Fibroblast of skin of left quadriceps (primary cell): ENCODE measurements around the gene ABTB2.

Source experiments
- DNase-seq, 2 experiments: peaks; one replicate each; pipeline ENCODE4 v3.0.0-alpha.2; 2013; ENCODE audit warnings: low read depth in 2 of 2

Gene ABTB2

DNA sequence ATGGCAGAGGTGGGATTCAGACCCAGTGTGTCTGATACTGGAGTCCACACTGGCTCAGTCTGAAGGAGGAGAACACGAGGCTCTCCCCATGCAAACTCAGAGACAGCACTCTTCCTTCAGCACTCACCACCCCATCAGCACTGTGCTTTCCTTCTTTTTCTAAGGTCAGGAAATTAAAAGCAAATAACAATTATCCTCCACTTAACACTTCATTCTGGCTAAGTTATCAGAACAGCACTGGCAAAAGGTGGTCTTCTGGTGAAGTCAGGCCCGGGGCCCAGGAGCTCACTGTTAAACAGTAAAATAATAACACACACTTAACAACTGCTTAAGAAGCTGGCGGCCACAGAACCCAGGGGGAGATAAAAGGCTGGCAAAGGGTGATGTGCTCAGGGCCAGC is 145.2 kb downstream of the ABTB2 start:
- DNase-seq: no peak

DNA sequence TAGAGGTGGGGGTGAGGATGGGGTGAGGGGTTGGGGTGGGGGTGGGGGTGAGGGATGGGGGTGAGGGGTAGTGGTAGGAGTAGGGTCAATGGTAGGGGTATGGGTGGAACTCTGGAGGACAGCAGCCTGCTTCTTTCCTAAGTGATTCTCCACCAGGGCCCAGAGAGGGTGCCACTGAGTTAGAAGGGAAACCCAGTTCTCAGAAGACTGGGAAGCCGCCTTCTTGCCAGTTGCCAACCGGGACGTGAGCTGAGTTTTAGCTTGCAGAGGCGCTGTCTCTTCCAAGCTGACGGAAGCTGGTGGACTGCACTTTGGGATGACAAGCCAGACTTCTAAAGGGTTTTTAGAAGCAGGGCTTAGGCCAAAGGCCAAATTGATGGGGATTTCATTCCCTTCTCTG is 148.0 kb downstream of the ABTB2 start:
- DNase-seq: no peak

DNA sequence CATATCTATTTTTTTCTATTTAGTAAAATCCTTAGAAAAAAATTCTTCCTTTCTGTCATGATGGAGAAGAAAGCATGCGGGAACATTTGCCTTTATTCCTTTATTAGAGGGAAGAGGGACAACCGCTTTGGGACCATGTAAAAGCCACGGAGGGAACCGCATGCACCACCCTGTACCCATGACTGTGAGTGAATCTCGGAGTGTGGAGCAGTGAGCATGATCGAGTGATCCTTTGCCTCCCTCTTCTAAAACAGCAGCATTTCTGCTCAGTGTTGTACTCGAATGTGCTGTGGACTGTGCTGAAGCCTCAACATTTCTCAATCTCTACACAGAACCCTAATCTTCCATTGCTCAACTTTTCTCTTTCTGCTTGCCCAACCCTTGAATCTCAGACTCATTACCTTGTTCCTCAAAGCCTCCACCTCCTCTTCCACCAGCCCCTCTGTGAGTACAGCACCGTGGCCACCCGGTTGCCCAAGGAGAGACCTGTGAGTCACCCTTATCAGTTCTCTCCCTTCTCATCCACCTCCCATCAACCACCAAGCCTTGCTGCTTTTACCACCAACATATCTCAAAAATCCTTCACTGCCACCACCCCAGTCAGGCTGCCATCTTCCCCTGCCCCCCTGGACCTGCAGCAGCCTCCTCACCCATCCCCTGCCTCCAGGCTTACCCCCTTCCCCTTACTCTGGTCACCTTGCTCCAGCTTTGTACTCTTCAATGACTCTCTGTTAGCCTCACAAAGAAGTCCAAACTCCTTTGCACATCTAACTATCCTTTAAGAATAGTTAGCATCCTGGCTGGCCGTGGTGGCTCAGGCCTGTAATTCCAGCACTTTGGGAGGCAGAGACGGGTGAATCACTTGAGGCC is 149.3 kb downstream of the ABTB2 start:
- no peak for DNase-seq

DNA sequence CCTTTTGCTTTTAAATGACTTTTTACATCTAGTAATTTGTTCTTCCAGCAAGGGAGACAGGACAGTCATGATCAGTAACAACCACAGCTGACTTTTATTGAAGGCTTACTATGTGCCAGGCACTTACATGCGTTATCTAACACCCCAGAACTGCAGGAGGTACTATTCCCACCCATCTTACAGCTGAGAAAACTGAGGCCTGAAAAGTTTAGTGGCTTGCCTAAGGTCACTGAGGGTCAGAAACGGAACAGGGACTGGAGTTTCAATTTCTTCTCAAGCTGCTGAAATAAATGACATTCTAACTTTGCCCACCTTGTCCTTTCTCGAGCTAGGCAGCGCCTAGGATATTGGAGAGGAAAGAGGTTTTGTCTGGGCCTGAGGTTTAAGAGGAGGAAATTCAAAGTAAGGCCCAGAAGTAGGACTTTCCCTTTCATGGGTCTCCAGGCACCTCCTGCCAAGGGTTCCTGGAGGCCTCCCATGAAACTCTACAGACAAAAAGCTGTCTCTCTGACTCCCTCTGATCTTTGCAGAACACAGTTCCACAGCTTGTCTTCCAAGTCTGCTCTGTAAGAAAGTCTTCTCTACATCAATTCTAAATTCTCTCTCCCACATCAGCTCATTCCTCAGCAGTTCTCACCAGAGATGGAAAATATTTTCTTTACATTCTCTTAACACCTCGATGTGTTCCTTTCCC is 150.2 kb downstream of the ABTB2 start:
- no peak for DNase-seq

DNA sequence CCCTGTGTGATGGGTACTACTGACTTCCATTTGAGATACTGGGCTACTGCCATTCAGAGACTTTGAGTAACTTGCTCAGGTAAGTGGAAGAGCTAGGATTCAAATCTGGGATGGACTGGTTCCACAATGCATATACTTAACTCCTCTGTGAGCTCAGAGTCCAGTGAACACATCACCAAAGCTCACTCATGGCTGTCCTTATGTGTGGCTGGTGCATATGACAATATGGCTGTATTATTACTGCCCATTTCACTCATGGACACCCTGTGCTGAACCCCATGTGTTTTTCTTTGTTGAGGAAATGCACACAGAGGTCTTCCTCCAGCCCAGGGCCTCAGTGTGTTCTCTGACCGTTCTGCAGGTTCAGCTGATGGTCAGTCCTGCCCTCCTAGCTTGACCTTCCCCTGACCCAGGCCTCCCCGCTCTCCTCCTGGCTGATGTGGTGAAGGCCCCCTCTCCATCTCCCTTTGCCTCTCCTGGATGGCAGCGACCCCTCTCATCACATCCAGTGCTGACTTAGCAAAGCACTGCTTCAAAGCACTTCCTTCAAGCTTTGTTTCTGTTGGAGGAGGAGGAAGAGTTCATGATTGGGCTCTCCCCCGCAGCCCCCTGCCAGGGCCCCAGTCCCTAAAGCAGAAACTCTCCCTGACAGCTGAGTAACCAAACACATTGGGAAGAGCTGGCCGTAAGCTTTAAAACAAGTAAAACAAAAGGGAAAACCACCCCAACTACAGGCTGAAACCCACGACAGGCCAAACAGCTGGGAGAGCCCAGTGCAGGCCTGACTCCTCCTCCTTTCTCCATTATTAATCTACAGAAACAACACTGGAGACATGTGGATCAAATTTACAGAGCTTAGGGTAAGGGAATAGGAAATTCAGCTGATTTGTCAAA is 151.2 kb downstream of the ABTB2 start:
- DNase-seq: peak; percentile 30

DNA sequence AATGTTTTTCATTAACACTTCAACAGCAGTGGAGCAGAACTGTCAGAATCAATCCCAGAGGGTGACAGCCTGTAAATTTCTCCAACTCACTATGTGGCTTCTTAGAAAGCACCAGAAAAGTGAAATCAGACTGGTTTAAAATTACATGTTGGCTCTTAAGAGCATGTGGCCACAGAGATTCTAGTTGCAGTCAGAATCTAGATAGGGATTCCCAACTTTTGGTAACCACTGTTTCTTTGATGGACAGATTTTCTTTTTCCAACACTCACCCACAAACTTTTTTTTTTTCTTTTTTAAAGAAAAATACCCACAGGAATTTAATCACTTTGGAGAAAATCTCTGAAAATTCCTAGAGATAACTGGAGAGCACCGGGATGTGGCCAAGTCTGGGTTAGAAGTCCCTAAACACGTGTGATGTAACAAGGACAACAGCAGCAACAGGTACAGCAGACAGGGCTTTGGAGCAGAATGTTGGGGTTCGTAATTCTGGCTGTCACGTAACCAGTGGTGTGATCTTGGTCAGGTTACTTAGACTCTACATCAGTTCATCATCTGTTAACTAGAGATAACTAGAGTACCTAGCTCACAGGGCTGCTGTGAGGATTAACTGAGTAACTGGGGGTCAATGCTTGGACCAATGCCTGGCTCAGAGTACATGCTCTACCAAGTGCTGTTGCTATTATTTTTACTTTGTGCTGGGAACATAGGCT is 152.3 kb downstream of the ABTB2 start:
- DNase-seq: no peak

DNA sequence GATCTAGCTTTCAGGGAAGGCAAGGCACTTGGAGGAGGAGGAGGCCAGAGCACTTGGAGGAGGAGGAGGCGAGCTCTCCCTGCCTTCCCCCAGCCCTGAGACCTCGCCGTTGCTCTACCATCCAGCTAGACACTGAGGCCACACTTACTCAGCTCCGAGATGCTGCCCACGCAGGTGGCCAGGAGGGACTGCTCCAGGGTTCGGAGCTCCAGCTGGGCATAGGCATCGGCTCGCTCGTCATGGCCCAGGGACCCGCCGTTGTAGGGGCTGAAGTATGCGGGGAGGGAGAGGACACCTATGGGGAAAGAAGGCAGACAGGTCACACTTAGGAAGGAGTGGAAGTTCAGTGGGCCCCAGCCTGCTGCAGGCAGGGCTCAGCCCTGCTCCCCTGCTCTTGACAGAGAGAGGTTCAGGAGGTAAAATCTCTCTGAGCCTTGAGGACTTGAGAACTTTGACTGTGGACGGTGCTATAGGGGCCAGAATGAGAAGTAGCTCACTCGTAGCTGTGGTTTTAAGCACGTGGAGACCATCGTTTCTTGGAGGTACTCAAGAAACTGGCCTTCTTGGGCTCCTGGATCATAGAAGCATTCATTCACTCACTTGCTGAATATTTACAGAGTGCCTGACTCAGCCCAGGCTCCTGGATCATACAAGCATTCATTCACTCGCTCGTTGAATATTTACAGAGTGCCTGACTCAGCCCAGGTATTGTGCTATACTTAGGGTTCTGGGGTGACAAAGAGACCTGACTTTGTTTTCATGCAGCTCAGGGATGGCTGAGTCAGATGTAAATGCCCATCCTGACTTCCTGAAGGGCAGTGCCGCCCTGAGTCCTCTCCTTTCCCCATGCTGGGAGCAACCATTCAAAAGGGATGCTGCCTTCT is 153.2 kb downstream of the ABTB2 start:
- no peak for DNase-seq

DNA sequence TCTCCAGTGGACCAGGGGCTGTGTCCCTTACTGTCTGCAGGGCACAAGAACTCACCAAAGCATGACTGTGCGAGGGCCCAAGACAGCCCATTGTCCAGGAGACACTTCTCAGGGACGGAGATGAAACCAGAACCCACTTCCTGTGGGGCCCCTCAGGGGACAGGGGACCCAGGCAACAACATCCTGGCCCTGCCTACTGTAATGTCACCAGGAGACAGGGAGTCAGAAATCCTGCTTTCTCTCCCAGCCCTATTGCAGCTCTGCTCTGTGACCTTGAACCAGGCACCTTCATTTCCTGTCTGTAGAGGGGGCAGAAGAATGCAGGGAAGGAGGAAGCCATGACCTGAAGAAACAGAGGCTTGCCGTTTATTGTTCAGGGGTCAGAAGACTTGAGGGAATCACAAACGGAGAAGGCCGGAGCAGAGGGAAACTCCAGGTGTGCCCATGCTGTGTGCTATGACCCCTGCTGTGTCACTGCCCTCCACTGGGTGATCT is 154.4 kb downstream of the ABTB2 start:
- no peak for DNase-seq

DNA sequence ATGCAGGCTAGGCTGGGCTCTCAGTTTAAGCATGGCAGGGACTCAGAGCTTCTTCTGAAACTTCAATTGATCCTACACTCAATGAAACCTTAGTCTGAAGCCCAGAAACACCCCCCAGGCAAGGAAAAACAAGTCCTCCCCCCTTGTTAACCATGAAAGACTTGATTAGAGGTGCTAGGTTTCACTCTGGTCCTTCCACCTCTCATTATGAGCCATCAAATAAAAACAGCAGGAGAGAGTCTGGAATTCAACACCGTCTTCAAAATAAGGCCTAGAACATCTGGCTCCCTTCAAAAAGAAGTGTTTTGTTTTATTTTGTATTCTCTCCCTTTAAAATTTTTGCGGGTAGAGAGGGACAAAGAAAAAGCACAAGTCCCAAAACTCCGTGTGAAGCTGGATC is 156.7 kb downstream of the ABTB2 start:
- no peak for DNase-seq

DNA sequence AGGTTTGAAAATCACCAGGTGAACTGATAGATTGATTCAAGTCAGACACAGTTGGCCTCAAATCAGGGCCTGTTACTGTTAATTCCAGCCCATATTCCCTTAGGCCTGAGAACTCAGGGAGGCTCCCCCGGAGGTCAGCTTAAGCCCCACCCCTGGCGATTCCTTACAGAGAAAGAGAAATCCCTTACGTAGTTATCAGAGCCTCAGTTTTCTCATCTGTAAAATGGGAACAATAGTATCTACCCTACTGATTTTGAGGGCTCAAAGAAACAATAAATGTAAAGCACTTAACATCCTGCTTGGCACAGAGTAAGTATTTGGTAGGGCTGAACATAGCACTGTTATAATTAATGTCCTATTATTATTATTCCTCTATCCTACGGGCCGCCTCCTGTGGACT is 158.3 kb downstream of the ABTB2 start:
- no peak for DNase-seq

DNA sequence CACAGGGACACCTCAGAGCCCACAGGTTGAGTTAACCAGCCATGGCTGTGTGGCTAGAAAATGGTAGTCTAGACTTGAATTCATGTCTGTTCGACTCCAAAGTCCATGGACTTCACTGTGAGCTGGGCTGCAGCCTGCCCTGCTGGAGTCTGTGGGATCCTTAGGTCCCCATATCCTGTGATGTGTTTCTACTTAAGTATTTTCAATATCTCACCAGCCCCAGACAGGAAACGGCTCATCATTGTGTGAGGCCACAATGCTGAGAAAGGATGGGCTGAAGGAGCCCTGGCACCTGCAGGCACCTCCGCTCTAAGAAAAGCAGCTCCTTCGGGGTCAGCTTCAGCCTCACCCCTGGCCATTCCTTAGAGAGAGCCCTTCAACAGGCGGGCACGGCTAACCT is 159.3 kb downstream of the ABTB2 start:
- DNase-seq: no peak

DNA sequence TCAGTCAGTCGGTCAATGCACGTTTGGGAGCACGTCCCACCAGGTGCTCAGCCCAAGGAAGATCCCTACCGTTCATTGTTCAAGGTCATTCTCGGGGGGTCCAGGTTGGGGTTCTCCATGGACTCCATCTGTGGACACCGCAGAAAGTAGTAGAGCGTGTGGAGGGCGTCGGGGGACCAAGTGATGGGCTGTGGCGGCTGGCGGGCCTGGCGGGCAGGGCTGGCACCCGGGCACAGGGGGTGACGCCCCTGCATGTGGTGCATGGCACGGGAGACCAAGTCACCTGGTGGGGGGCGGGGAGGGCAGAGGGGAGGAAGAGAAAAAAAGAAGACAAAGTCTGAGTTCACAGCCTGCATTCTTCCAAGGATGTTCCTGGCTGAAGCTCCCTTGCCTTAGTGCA is 160.6 kb downstream of the ABTB2 start:
- DNase-seq: no peak

DNA sequence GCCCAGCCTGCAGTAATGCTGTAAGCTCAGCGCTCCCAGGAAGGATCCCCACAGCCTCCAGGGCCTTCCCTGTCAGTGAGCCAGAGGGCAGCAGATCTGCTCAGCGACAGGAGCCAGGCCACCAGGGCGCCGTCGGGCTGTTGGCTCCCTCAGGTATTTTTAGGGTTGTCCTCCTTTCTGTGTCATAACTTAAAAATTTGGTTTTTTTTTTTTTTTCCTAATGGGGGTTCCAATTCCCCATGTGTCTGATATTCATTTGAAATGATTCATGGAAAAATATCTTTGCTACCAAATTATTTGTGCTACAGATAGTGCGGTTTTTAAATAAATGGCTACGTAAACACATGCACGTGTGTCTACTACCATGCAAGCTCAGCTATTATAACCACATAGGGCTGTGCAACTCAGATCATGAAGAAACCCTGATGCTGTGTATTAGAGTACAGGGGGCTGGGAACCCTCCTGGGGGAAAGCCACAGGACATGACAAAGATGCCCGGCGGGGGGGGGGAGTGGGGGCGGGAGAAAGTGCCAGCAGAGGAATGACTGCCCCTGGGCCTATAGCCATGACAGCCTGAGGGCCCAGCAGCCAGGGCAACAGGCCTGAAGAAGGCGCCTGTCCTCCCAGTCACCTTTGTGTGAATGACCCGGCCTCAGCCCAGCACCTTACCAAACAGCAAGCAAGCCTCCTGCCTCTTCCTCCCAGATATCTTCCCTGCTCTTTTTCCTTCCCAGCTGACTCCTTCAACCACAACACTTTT is 163.1 kb downstream of the ABTB2 start:
- DNase-seq: no peak

DNA sequence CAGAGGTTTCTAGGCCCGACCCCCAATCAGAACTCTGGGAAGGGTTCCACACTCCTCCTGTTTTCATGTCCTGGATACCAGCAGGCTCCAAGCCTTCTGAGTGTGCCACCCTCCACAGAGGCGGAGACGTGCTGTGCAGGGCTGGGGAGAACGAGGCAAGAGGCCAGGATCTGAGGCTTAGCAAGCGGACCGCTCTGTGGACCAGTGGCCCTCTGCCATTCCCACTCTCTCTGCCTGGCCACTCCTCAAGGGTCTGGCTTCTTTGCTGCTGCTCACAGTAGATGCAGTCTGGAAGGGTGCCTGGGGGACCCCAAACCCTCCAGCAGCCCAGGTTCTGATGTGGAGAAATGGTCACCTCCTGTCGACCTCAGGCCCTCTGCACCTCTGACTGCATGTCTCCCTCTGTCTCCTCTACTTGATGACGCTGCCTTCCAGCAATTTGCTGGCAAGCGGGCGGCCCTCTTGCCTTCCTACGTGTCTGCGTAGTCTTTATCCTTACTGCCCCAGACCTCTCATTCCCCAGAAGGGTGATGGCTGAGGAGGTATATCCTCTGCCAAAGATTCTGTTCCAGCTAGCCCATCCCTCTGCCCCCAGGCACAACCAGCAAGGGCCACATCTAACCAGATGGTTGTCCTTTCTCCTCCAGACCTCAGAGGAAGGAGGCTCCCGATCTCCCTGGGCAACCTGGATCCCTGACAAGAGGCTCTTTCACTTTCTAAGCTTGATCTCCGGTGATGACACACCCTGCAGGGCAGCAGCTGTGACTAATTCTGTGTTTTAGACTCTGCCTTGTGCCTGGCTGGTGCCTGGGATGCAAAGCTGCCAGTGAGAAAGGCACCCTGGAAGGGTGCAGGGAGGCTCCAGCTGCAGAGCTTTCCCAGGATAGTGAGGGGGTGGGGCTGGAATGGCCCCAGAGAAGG is 165.1 kb downstream of the ABTB2 start:
- DNase-seq: peak; percentile 72

DNA sequence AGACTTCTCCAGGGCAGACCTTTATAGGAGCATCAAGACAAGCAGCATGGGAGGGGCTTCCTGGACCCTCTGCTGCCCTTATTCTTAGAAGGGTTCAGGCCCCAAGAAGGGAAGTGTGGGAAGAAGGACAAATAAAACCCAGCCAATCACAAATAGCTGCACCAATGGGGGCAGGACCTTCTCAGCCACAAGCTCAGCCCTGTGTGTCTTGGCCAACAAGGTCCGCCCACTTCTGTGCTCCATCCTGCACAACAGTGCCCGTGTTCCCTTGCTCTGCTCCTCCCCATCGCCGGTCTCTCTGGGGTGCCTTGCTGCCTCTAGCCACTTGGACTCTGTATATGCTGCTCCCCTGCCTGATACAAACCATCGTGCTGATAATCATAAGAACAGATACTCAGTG is 166.2 kb downstream of the ABTB2 start:
- DNase-seq: no peak

DNA sequence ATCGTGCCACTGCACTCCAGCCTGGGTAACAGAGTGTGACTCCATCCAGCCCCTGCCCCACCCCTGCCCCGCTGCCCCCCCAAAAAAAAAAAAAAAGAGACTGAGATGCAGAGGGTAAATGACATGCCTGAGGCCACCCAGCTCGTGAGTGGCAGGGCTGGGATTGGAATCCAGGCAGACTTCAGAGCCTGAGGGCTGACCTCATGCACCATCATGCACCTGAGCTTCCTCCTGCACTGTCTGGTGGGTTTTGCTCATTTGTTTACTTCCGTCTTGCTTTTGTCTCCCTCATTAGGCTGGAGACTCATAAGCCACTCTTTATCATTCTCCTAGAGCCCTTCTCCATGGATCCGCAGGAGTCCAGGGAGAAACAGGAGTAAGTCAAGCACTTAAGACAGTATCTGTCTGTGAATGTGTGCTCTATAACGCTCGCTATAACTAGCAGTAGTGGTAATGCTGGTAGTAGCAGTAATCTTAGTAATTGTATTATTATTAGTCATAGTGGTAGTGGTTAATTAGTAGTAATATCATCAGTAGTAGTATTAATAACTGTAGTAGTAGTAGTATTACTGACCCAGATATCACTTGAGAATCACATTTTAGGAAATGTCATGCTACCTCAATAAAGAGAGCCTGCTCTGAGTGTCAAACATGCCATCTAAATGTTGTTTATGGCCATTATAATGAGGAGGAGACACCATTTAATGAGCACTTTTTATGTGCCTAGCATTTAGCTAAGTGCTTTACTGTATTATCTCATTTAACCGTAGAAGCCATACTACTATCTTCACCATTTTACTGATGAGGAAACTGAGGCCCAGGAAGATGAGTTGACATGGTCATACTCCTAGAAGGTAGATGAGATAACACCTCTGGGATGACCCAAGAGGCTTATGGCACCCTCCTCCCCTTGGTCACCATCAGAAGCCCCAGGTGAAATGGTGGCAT is 167.3 kb downstream of the ABTB2 start:
- no peak for DNase-seq

DNA sequence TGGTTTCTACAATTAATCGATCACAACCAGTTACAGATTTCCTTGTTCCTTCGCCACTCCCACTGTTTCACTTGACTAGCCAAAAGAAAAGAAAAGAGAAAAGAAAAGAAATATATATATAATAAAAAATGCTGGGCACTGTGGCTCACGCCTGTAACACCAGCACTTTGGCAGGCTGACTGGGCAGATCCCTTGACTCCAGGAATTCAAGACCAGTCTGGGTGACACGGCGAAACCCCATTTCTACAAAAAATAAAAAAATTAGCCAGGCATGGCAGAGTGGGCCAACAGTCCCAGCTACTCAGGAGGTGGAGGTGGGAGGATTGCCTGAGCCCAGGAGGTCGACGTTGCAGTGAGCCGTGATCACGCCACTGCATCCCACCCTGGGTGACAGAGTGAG is 168.6 kb downstream of the ABTB2 start:
- DNase-seq: no peak
